GM19099 (cell line): ENCODE measurements around the gene FMC1.

Experiments
- POLR2A ChIP-seq: IDR thresholded peaks from 3 replicates; pipeline ENCODE4 v1.6.1; 2011; ENCODE audit warnings: low read depth; ENCODE audit not compliant: insufficient read length; ENCODE audit errors: extremely low read depth

FMC1 gene, protein sequence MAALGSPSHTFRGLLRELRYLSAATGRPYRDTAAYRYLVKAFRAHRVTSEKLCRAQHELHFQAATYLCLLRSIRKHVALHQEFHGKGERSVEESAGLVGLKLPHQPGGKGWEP

DNA sequence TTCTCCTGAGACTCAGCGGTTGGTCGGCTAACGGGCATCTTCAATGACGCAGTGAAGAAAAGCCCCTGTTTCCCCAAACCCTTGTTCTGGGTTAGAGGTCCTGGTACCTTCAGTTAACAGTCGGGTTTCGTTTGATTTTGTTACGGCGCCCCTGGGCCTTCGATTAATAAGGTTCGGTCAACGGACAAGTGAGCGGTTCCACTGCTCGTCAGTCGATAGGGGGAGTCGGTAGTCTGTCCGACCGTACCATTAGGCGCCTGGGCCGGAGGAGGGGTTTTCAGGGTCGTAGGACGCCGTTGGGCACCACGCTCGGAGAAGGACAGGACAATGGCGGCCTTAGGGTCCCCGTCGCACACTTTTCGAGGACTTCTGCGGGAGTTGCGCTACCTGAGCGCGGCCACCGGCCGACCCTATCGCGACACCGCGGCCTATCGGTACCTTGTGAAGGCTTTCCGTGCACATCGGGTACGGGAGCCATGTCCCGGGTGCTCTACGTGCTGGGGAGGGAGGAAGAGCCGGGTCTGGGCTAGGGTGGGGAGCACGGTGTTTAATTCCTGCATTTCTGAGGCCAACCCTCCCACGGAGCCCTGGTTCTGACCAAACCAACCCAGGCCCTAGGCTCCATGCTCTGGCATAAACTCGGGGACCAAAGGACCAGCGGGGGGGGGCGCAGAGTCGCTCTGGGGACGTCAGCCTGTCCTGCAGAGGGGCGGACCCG, at the start of gene FMC1:
TSS of gene FMC1 (plus strand) at position 280 of the 718 bp plus-strand sequence. CDS start at position 328, 48 bp downstream.
- peak; percentile 69 for TF ChIP-seq POLR2A

DNA sequence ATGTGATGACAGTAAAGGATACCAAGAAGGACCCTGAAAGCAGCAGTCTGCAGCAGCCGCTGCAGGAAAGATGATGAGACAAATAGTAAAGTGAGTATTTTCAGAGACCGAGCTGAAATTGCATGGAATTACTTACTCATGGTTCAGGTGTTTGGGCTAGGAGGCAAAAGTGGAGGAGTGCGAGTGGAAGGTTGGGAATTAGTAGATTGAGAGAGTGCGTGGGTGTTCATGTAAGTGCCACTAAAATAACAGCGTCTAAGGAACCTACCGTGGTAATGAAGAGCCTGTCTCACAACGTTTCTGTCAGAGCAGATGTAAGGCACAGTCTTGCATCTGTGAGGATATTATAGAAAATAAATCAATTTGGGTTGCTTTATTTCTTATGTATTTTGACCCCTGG, 48.3 kb upstream of the FMC1 start:
- TF ChIP-seq POLR2A = no peak

DNA sequence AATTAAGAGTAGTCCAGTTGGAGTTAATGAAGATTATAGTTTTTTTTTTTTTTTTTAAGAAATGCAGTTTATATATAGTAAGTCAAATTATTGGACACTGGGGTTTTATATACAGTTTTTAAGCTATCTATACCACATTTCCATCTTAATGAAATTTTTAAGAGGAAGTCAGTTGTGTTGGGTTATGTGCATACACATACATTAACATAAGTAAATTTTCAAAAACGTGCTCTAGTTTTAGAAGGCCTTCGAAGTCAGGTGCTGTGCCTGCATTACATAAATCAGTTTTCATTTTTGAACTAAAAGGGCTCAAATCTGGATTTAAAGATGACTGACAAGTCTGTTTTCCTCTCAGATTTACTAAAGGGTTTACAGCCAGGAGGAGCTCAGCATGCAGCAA, 47.6 kb upstream of the FMC1 start:
- no peak for TF ChIP-seq POLR2A

DNA sequence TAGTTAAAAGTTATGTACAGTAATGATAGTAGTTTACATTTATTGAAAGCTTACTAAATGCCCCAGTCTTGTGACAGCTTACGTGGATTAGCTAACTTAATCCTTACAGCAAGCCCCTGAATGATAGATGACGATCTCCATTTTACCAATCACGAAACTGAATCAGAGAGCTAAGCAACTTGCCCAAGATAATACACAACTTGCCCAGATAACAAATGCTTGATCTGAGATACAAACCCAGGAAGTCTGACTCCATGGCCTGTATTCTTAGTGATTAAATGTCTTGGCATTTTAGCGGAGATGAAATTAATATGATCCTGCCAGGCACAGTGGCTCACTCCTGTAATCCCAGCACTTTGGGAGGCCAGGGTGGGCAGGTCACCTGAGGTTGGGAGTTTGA, 46.9 kb upstream of the FMC1 start:
- no peak for TF ChIP-seq POLR2A

DNA sequence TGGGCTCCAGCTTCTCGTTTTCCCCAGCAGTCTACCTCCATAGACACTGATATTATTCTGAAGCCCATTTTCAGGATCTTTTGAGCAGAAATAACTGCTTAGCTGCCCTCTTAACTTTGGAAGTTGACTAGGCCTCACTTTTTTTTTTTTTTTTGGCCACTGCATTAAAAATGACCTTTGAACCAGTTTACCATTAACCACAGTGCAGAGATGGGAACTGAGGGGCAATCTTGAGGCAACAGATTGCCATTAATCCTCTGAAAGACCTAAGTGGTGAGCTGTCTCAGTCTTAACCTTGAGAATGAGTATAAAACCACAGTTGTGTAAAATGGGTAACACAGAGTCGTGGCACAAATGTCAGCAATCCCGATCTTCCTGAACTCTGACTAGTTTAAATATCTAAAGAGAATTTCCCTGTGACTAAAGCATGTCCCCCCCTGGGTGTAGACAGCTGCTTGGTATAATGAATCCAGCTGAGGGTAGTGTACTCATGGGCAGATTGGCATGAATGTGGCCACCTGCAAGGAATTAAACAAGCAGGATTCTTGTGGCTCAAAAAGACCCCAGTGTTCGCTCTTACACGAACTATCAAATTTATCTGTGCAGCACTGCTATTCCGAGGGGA, 46.1 kb upstream of the FMC1 start:
- no peak for TF ChIP-seq POLR2A

DNA sequence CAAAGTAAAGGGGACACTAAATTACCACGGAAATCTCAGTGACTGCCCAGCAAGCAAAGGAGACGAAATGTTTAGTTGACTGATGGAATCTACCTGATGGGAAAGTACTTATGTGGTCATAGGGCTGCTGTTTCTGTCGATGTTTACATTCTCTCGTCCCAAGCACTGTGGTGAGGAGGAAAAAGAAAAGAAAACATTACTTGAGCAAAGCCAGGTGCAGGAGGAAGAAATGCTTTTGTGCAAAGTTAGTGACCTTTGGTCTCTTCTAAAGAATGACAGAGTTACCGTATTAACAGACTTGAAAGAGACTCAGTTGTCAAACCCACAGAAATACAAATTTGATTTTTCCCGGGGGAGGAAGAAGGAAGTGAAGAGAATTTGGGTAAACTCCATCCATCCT, 43.3 kb upstream of the FMC1 start:
- no peak for TF ChIP-seq POLR2A

DNA sequence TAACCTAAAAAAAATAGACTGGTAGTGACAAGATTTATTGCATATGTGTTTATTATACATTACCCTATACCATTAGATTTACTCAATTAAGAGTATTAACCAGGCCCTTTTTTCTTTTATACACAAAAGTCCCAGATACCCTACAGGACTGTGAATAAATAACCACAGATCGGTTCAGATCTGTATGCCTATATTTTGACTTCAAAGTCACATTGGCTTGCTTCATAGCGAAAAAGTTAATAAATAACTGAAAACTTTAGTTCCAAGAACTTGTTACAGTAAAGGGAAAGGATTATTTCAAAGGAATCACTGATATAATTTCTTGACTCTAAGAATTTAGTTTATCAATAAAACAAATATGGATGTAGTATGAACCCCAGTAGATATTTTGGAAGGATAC, 41.8 kb upstream of the FMC1 start:
- TF ChIP-seq POLR2A = no peak

DNA sequence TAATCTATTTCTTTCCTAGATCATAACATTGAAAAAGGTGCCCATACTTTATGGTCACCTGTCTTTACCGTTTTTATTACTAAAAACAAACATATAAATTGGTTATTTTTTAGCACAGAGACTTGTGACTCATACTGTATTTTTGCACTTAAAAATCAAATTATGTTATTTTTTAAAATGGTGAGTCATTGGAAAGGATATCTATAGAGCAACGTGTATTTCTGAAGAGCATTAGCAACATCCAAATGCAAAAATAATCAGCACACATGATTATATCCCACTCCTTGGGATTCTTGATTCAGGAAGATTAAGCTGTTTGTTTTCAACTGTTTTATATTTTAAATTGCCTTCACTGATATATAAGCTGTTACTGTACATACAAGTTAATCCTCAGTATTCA, 40.7 kb upstream of the FMC1 start:
- no peak for TF ChIP-seq POLR2A

DNA sequence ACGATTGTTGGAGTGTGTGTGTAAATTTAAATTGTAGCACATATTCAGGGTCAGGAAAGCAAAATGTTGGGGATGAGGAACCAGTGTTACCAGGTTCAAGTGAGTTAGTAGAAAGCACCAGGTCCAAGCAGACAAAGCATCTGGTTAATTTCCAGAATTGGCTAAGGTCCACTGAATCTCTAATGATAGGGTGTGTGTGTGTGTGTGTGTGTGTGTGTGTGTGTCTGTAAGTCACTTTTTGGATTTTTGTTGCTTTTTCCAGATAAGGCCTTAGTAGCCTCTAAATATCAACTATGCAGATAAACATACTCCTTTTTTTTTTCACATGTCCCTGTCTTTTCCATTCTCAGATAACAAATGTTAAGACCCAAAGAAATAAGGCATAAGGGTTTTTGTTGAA, 36.6 kb upstream of the FMC1 start:
- TF ChIP-seq POLR2A = no peak

DNA sequence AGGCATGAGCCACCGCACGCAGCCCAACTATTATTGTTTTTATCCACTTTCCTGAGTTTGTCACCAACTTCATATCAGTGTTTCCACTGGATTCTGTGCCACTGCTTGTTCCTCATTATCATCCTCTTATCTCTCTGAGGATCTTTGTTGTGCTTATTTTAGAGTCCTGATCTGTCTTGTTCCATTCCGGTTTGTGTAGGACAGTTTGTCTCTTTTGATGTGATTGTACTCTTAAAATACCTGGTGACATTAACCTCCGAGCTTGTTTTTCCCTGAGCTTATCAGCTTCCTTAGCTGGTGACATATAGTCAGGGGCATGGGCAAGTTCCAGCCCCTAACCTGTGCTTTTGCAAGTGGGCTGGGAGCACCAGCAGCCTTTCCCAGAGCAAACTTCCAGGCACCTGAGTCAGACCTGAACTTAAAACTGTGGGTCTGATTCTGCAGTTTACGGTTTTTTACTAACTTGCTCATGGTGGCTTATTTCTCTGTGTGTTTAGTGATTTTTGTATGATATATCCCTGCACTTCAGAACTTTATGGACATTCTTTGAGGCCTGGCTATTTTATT, 23.1 kb upstream of the FMC1 start:
- TF ChIP-seq POLR2A = no peak

DNA sequence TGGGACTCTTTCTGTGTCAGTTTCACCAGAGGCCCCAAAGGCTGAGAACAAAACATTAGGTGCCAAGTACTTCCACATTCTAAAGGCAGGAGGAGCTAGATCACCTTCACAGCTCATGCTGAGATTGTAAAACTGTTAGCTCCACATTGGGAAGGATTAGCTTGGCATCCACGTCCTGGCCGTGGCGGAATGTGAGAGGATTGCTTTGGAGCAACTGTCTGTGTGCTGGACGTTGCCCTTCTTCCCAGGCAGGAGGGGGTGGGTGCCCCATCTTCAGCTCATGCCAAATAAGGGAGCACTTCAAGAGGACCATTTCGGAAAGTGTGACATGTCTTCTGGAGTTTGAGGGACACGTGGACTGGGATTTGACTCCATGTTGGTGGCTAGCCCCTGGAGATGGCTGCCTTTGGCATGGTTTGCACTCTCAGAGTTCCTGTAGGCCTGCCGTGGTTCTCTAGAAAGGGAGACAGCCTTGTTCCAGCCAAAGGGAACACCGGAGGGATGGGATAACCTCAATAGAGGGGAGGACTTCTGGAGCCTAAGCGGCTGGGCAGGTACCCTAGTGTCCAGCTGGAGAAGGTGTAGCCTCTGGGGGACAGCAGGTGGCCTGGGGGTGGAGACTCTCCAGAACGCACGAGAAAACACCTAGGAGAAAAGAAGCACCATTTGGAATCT, 19.9 kb upstream of the FMC1 start:
- TF ChIP-seq POLR2A = no peak

DNA sequence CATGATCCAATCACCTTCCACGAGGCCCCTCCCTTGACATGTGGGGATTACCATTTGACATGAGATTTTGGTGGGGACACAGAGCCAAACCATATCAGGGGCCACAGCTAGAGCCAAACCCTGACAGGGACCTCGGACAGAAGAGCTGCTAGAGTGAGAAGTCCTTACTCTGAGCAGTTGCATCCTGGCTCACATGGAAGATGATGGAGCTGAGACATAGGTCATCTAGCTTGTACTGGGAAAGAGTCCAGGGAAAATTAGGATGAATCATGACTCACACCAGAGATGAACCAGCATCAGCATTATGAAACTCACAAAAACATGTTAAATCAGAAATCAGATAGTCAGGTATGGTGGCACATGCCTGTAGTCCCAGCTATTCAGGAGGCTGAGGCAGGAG, 12.8 kb upstream of the FMC1 start:
- no peak for TF ChIP-seq POLR2A

DNA sequence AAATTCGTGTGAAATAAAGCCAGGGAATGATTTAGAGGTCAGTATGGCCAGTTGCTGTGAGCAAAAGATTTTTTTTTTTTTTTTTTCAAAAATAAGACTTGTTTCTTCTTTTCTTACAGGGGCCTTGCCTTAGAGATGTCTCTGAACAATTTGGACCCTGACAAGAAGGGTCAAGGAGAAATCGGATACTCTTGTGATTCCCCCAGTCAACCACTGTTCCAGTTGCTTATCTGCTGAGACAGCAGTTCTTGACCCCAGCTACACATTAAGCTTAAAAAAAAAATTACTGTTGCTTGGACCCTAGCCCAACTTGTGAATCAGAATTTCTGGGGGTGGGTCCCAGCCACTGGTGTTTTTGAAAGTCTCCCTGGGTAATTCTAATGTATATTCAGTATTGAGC, 12.0 kb upstream of the FMC1 start:
- TF ChIP-seq POLR2A = no peak

DNA sequence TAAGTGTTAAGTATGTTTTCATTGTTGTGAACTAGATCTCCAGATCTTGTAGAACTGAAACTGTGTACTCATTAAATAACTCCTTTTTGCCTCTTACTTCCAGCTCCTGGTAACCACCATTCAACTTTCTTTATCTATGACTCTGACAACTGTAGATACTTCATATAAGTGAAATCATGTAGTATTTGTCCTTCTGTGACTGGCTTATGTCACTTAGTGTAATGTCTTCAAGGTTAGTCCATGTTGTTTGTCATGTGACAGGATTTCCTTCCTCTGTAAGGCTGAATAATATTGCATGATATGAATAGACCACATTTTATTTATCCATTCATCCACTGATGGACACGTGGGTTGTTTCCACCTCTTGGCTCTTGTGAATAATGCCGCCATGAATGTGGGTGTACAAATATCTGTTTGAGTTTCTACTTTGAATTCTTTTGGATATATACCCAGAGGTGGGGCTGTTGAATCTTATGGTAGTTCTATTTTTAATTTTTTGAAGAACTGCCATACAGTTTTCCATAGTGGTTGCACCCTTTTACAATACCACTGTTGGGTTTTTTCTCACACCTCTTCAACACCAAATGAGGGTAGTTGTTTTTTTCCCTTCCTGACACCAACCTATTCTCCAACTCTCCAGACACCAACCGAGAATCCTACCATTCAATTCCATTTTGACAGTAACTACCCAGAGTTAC, 10.7 kb upstream of the FMC1 start:
- TF ChIP-seq POLR2A = no peak

DNA sequence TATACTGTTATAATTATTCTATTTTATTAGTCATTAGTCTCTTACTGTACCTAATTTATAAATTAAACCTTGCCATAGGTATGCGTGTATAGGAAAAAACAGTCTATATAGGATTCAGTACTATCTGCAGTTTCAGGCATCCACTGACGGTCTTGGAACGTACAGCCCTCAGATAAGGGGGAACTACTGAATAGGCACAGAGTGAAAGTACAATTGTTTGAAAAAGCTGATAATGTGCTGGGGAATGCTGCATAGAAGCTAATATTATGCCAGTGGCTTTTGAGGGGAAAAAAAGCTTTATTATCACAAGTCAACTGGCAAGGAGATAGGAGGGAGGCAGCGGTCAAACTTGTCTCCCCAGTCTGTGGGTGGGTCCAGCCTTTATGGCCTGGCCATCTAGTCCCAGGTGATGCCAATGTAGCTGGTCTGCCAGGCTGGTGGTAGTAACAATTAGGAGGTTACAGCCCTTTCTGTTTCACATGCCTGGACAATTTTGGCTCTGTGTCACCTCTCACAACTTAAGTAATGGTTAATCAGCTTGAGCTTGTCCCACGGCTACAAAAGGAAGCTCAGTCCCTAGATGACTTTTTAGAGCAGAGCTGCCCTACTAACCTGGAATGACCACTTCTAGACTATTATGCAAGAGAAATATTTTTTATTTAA, 8.3 kb upstream of the FMC1 start:
- no peak for TF ChIP-seq POLR2A
